GM18526 (cell line): ENCODE measurements around the gene SMAD9.

Experiments
- POLR2A ChIP-seq: IDR thresholded peaks from 3 replicates; pipeline ENCODE4 v1.6.1; 2011; ENCODE audit not compliant: insufficient read length; ENCODE audit errors: extremely low read depth

SMAD9 gene

GRCh38 chr13:36917311-36917710 is 2.7 kb downstream of the SMAD9 start:
- no peak for TF ChIP-seq POLR2A

GRCh38 chr13:36915896-36916640 is 4.0 kb downstream of the SMAD9 start:
- TF ChIP-seq POLR2A = no peak

DNA sequence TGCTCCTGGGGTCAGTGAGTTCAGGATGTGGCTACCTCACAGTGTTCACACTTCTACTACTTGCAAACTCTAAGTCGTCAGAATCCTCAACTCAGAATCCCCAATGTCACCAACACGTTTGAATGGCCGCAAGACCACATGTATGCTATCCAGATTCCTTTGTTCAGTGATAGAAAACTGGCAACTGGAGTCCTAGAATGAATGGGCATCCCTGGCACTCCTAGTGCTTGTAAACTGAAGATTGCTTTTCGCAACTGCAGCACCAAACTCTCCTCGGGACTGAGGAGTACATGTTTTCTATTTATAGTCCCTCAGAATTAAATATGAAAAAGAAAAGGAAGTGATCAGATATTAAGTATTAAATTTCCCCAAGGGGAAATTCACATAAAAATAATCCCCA is 4.9 kb downstream of the SMAD9 start:
- TF ChIP-seq POLR2A = no peak

DNA sequence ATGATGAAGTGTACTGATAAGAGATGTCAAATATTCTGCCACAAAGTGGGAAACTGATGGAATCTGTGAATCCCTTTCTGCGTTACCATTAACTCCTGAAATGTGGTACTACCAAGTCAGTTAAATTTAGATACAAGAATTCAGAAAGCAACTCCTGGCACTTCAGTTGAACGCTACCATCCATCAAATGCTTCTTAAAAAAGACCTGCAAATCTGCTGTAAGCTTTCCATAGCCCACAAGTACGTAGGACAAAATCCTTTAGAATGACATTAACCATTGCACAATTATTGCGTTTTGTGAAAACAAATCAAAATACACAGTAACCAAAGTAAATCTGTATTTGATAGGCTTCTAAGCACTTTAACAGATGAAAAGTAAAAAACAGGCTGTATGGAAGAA is 5.4 kb downstream of the SMAD9 start:
- no peak for TF ChIP-seq POLR2A

GRCh38 chr13:36913463-36913862 is 6.6 kb downstream of the SMAD9 start:
- TF ChIP-seq POLR2A = no peak

- TF ChIP-seq POLR2A = no peak
Measured at GRCh38 chr13:36912973-36913372, 7.1 kb downstream of the SMAD9 start.

GRCh38 chr13:36912369-36912768 is 7.7 kb downstream of the SMAD9 start:
- TF ChIP-seq POLR2A = no peak

DNA sequence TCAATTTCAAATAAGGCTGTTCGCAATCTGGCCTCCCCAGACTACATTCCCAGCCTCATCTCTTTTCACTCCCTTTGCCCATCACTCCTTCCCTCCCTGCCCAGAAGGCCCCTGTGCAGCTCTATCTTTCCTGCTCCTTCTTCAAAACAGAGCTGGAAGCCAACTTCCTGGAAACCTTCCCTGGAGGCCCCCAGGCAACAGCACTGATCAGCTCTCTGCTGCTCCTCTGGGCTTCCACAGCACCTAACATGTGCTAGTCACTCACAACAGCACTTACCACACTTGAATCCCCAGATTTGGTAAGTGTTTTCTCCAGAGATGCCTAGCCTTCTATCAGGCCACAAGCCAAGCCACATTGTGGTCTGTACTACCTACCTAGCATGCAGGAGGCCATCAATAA is 9.5 kb downstream of the SMAD9 start:
- no peak for TF ChIP-seq POLR2A

GRCh38 chr13:36907821-36908220 is 12.2 kb downstream of the SMAD9 start:
- no peak for TF ChIP-seq POLR2A

DNA sequence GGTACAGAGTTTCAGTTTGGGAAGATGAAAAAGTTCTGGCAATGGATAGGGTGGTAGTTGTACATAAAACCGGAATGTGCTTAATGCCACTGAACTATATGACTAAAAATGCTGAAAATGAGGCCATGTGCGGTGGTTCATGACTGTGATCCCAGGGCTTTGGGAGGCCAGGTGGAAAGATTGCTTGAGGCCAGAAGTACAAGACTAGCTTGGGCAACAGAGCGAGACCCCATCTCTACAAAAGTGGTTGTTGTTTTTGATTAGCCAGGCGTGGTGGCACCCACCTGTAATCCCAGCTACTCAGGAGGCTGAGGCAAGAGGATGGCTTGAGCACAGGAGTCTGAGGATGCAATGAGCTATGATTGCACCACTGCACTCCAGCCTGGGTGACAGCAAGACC is 12.8 kb downstream of the SMAD9 start:
- no peak for TF ChIP-seq POLR2A

DNA sequence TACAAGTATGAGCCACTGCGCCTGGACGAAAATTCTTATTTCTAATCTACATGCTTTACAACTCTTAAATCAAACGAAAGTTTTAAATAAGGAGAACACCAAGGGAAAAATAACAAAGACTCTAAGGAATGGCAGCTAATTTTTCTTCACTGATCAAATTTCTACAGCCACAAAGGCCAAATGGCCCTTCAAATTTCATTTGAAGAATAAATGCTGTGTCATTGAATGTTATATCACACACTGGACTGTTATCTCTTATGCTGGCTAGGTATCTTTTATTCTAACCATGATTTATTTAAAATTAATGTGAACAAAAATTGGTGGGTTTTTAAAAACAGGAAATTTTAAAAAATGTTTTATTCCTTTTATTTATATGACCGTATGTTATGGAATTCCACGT is 14.1 kb downstream of the SMAD9 start:
- TF ChIP-seq POLR2A = no peak

DNA sequence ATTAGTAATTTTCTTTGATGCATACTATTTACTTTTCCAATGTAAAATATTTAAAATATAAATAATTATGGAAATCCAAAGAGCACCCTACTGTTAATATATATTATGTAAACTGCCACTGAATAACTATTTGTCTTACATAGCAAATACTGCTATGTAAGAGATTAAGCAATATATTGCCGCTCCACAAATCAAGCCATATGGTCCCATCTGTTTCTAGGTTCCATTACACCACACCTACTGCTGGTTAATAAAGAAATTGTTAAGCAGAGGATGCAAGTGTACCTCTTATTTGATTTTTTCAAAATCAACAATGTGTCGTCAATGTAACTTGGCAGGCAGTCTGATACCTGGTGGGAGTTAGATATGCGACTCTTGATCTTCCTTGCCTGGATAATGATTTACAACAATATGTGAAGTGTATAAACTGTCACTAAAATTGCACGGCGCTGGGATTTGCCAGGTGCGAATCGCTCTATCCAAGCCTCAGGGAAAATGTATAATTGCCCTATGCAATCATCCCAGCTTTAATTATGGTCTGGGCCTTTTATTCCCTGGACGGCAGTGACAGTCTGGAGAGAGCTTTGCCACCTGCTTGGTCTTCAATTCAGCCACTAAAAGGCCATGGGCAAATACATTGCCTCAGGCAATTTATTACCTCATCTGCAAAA is 16.0 kb downstream of the SMAD9 start:
- TF ChIP-seq POLR2A = no peak

DNA sequence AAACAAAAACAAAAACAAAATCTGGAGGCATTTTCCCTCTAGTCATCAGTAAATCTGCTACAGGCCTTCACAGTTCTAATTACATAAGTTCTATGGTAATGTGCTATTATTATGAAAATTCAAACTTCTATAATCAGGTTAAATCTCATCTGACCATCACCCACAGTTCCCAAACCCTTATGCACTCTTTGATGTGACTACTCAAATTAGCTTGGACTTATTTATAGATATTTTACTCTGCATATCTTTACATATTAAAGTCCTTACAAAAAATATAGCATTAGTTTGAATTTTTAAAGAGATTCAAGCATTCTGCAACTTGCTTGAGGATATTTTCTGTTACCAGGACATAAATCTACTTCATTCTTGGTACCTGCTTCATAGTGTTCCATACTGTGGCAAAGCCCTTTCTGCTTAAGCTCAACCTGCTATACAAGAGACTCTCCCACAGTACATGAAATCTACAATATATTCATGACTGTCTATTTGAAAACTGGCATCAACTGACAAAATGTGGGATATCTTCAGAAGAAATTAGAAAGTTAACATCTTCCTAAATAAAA is 22.9 kb downstream of the SMAD9 start:
- no peak for TF ChIP-seq POLR2A

- no peak for TF ChIP-seq POLR2A
Measured at GRCh38 chr13:36891752-36892151, 28.3 kb downstream of the SMAD9 start.

GRCh38 chr13:36888645-36889044 is 31.4 kb downstream of the SMAD9 start:
- TF ChIP-seq POLR2A = no peak

- no peak for TF ChIP-seq POLR2A
Measured at GRCh38 chr13:36887758-36888521, 32.1 kb downstream of the SMAD9 start.

GRCh38 chr13:36885901-36886300 is 34.1 kb downstream of the SMAD9 start:
- no peak for TF ChIP-seq POLR2A
